ENCODE results near the gene TOMM6. TPM values are rescaled to one million over a fixed set of nuclear protein-coding genes. Genes with fewer than 3 reads are reported as not detected.

Gene TOMM6
- polyA plus RNA-seq, 1 donor from 2014 or later = 184 TPM

- no peaks in the 10 kb centered on the region for H4K20me1 ChIP-seq (ENCODE audit: insufficient read depth)
- H3K4me3 ChIP-seq (ENCODE audit: low read length) = no peak overlapping the region
- H3K79me2 ChIP-seq (replicated peaks; ENCODE audit: insufficient read depth, low read length) = peaks cover 10% of the 10 kb centered on the region
- no peak for TF ChIP-seq POLR2AphosphoS5 (IDR thresholded peaks at IDR 0.05)
- no peak for TF ChIP-seq RAD21 (conservative IDR thresholded peaks at IDR 0.05)
- TF ChIP-seq SMC3 (conservative IDR thresholded peaks at IDR 0.05; ENCODE audit: poor library complexity) = no peak
- TF ChIP-seq MXI1 (conservative IDR thresholded peaks at IDR 0.05; ENCODE audit: poor library complexity, severe bottlenecking) = no peak
- H3K9ac ChIP-seq (ENCODE audit: low read length) = no peak overlapping the region
- H3K4me2 ChIP-seq (ENCODE audit: low read length) = no peak overlapping the region
- H3F3A ChIP-seq (ENCODE audit: insufficient read depth, low read length, poor library complexity, severe bottlenecking) = no peaks in the 10 kb centered on the region
- H3K27ac ChIP-seq (ENCODE audit: low read length) = no peak overlapping the region
- H3K9me3 ChIP-seq (ENCODE audit: low read length) = no peaks in the 10 kb centered on the region
- no peak overlapping the region for H2AFZ ChIP-seq (ENCODE audit: low read depth, low read length)
- H3K9me2 ChIP-seq (ENCODE audit: insufficient read depth, low read length) = no peaks in the 10 kb centered on the region
- H3K27me3 ChIP-seq (ENCODE audit: insufficient read depth, low read depth, low read length) = no peaks in the 10 kb centered on the region
- no peaks in the 10 kb centered on the region for H3K36me3 ChIP-seq (ENCODE audit: insufficient read depth, low read length)
These were observed 49.2 kb downstream of the TOMM6 start for GRCh38 chr6:41836660-41837052.

Small RNA genes within 50 kb of the gene (small RNA-seq; reads per million reads assigned to genes)
- gene AL365205.2 (0 reads per million in 3 experiments), gene AL365205.3 (0 reads per million in 3 experiments), gene RF00393 (0 to 0.23 (median 0.08) reads per million in 3 experiments)

Other genes starting within 250 kb of the TOMM6 start
- 7.1 and 9.7 TPM in 2 replicates for gene FOXP4, start 241.3 kb upstream of the TOMM6 start, polyA plus RNA-seq
- gene MDFI, start 149.2 kb upstream of the TOMM6 start, polyA plus RNA-seq = 42.5 and 42.8 TPM in 2 replicates
- 0.24 and 0.46 TPM in 2 replicates for gene TFEB, start 52.1 kb upstream of the TOMM6 start, polyA plus RNA-seq
- not detected in 2 replicates for gene PGC, start 40.3 kb upstream of the TOMM6 start, polyA plus RNA-seq
- 14.7 and 15.7 TPM in 2 replicates for gene FRS3, start 7.8 kb upstream of the TOMM6 start, polyA plus RNA-seq
- 1.3 TPM in 1 of 2 replicates, not detected in the other for gene PRICKLE4, start 6.9 kb upstream of the TOMM6 start, polyA plus RNA-seq
- gene USP49, start 107.7 kb downstream of the TOMM6 start, polyA plus RNA-seq = 23.5 and 24.2 TPM in 2 replicates
- 18.9 and 21.2 TPM in 2 replicates for gene MED20, start 133.4 kb downstream of the TOMM6 start, polyA plus RNA-seq
- gene BYSL, start 133.8 kb downstream of the TOMM6 start, polyA plus RNA-seq = 19.6 and 19.8 TPM in 2 replicates
- 15.7 and 17.9 TPM in 2 replicates for gene CCND3, start 154.1 kb downstream of the TOMM6 start, polyA plus RNA-seq